WTC11 (cell line): ENCODE data around the gene CMC2. TPM values are rescaled to one million over a fixed set of nuclear protein-coding genes. Genes with fewer than 3 reads are reported as not detected.

ENCODE experiments used
- ATAC-seq: fragments of 200-7000 bp; cut with Tn5 transposase; 2 replicates; pipeline ENCODE4 v1.10.0; 2021; ENCODE audit warnings: mild to moderate bottlenecking, moderate library complexity
- CTCF ChIA-PET: fragments of 300-600 bp; sonication (Branson Sonifier 250); formaldehyde crosslinking; loops from one replicate; lab custom pipeline; 2021; ENCODE audit warnings: antibody characterized with exemption; lab: Charles Lee
- POLR2A ChIA-PET: fragments of 350-600 bp; sonication (Branson Sonifier 250); formaldehyde crosslinking; loops from one replicate; lab custom pipeline; 2021; ENCODE audit warnings: antibody characterized with exemption; lab: Charles Lee
- DNase-seq: peaks from one replicate; pipeline ENCODE4 v3.0.0; 2021; ENCODE audit warnings: low spot score
- H3K27ac Mint-ChIP-seq: 2 replicates; pipeline ENCODE4 v1.8.0; 2021; ENCODE audit warnings: mixed read lengths
- H3K27me3 Mint-ChIP-seq: 2 replicates; pipeline ENCODE4 v1.8.0; 2021; ENCODE audit warnings: low read depth, mild to moderate bottlenecking, moderate library complexity, mixed read lengths
- H3K36me3 Mint-ChIP-seq: 2 replicates; pipeline ENCODE4 v1.8.0; 2021; ENCODE audit warnings: mixed read lengths
- H3K4me1 Mint-ChIP-seq: 2 replicates; pipeline ENCODE4 v1.8.0; 2022; ENCODE audit warnings: mixed read lengths
- H3K4me3 Mint-ChIP-seq: 2 replicates; pipeline ENCODE4 v1.8.0; 2021; ENCODE audit warnings: mild to moderate bottlenecking, moderate library complexity, mixed read lengths
- H3K9me3 Mint-ChIP-seq: 2 replicates; pipeline ENCODE4 v1.8.0; 2021; ENCODE audit warnings: mixed read lengths
- ATF1 ChIP-seq: sonication (generic); formaldehyde crosslinking; IDR thresholded peaks from 2 replicates; pipeline ENCODE4 v1.8.1; 2023; ENCODE audit warnings: mild to moderate bottlenecking, moderate library complexity, missing genetic modification reagents
- CREB1 ChIP-seq: sonication (generic); formaldehyde crosslinking; IDR thresholded peaks from 2 replicates; pipeline ENCODE4 v1.8.0; 2023; ENCODE audit warnings: mild to moderate bottlenecking, missing genetic modification reagents
- ETV6 ChIP-seq: sonication (generic); formaldehyde crosslinking; IDR thresholded peaks from 2 replicates; pipeline ENCODE4 v1.8.1; 2022; ENCODE audit warnings: mild to moderate bottlenecking, missing genetic modification reagents
- FOXK1 ChIP-seq: sonication (generic); formaldehyde crosslinking; IDR thresholded peaks from 2 replicates; pipeline ENCODE4 v1.8.0; 2022; ENCODE audit warnings: mild to moderate bottlenecking, moderate library complexity, missing genetic modification reagents
- GTF2I ChIP-seq: fragments of 250-450 bp; sonication (Bioruptor Pico); conservative IDR thresholded peaks from 2 replicates; pipeline ENCODE4 v1.4.0; 2021; ENCODE audit warnings: mild to moderate bottlenecking
- KAT7 ChIP-seq: sonication (generic); formaldehyde crosslinking; IDR thresholded peaks from 2 replicates; pipeline ENCODE4 v1.8.1; 2023; ENCODE audit warnings: missing genetic modification reagents, mild to moderate bottlenecking, borderline replicate concordance
- MXD4 ChIP-seq: fragments of 250-450 bp; sonication (Bioruptor Pico); IDR thresholded peaks from 2 replicates; pipeline ENCODE4 v1.8.0; 2021; ENCODE audit warnings: mild to moderate bottlenecking, moderate library complexity, borderline replicate concordance
- NFE2L1 ChIP-seq: sonication (generic); formaldehyde crosslinking; IDR thresholded peaks from 2 replicates; pipeline ENCODE4 v1.8.1; 2023; ENCODE audit warnings: missing genetic modification reagents
- NR1H2 ChIP-seq: sonication (generic); formaldehyde crosslinking; IDR thresholded peaks from 2 replicates; pipeline ENCODE4 v1.9.0; 2021; ENCODE audit warnings: mild to moderate bottlenecking, moderate library complexity, missing genetic modification reagents
- RORB ChIP-seq: fragments of 250-450 bp; sonication (Bioruptor Pico); IDR thresholded peaks from 2 replicates; pipeline ENCODE4 v1.9.0; 2021; ENCODE audit warnings: mild to moderate bottlenecking
- TCF7 ChIP-seq: sonication (generic); formaldehyde crosslinking; IDR thresholded peaks from 2 replicates; pipeline ENCODE4 v1.8.0; 2022; ENCODE audit warnings: mild to moderate bottlenecking, low read depth, missing genetic modification reagents, moderate library complexity
- ZNF317 ChIP-seq: sonication (generic); formaldehyde crosslinking; IDR thresholded peaks from 2 replicates; pipeline ENCODE4 v1.8.1; 2023; ENCODE audit warnings: low read depth, mild to moderate bottlenecking, moderate library complexity, missing genetic modification reagents, borderline replicate concordance
- total RNA-seq: library from RNA; stranded (reverse); gene quantifications from 3 replicates; pipeline ENCODE4 v1.2.3, GENCODE V29; 2021
- TF ChIP-seq, protein P1 (sequence below): sonication (generic); formaldehyde crosslinking; IDR thresholded peaks from 2 replicates; pipeline ENCODE4 v1.8.1; 2022; ENCODE audit warnings: low read depth, missing genetic modification reagents, borderline replicate concordance
- TF ChIP-seq, protein P2 (sequence below): sonication (generic); formaldehyde crosslinking; IDR thresholded peaks from 2 replicates; pipeline ENCODE4 v1.8.1; 2023; ENCODE audit warnings: mild to moderate bottlenecking, missing genetic modification reagents
- TF ChIP-seq, protein P3 (sequence below): sonication (generic); formaldehyde crosslinking; IDR thresholded peaks from 2 replicates; pipeline ENCODE4 v1.8.1; 2022; ENCODE audit warnings: mild to moderate bottlenecking, missing genetic modification reagents, moderate library complexity, borderline replicate concordance
- TF ChIP-seq, protein P4 (sequence below): fragments of 200-600 bp; IDR thresholded peaks from 2 replicates; pipeline ENCODE4 v1.8.0; 2022; ENCODE audit warnings: antibody characterized with exemption

The CMC2 gene
- total RNA-seq, 1 experiment from 2014 or later: 78.9 TPM

DNA sequence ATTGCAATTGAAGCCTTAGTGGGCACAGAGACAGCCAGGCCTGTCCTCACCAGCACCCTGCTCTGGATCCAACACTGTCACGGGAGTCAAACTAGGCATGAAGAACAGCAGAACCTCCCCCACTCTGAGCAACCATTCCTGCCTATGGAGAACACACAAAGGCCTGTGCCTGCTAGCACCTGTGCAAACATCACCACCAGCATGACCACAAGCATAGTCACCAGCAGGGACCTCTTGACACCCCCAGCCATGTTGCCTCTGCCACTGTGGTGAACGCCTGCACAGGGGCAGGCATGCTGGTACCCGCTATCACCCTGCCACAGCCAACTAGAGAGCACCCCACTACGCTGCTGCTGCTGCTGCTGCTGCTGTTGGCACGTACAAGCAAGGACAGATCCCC, 51.7 kb downstream of the CMC2 start:
- peaks cover 51% of the 10 kb centered on the region for H3K9me3 Mint-ChIP-seq
- ChIA-PET CTCF (interaction anchor here (0.9 kb wide), 2 partner anchors 20 to 31 kb away, joined by 4 read pairs; no protein-coding TSS in a partner anchor), POLR2A (no interaction called here)
- H3K27me3 Mint-ChIP-seq: peaks cover 4% of the 10 kb centered on the region
- DNase-seq: no peak
- peaks cover 27% of the 10 kb centered on the region for H3K36me3 Mint-ChIP-seq
- no peak for ATAC-seq
- H3K27ac Mint-ChIP-seq: no peak overlapping the region
- TF ChIP-seq NR1H2 (CRISPR knock-in tag) (no peak), TCF7 (CRISPR knock-in tag) (no peak), ATF1 (CRISPR knock-in tag) (no peak), CREB1 (no peak), ZNF317 (CRISPR knock-in tag) (no peak), MXD4 (CRISPR knock-in tag) (no peak), FOXK1 (CRISPR knock-in tag) (no peak), KAT7 (CRISPR knock-in tag) (no peak), ETV6 (no peak), GTF2I (CRISPR knock-in tag) (no peak), NFE2L1 (CRISPR knock-in tag) (no peak)
- TF ChIP-seq, protein P1, sequence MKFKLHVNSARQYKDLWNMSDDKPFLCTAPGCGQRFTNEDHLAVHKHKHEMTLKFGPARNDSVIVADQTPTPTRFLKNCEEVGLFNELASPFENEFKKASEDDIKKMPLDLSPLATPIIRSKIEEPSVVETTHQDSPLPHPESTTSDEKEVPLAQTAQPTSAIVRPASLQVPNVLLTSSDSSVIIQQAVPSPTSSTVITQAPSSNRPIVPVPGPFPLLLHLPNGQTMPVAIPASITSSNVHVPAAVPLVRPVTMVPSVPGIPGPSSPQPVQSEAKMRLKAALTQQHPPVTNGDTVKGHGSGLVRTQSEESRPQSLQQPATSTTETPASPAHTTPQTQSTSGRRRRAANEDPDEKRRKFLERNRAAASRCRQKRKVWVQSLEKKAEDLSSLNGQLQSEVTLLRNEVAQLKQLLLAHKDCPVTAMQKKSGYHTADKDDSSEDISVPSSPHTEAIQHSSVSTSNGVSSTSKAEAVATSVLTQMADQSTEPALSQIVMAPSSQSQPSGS (CRISPR knock-in tag): no peak
- TF ChIP-seq, protein P2, sequence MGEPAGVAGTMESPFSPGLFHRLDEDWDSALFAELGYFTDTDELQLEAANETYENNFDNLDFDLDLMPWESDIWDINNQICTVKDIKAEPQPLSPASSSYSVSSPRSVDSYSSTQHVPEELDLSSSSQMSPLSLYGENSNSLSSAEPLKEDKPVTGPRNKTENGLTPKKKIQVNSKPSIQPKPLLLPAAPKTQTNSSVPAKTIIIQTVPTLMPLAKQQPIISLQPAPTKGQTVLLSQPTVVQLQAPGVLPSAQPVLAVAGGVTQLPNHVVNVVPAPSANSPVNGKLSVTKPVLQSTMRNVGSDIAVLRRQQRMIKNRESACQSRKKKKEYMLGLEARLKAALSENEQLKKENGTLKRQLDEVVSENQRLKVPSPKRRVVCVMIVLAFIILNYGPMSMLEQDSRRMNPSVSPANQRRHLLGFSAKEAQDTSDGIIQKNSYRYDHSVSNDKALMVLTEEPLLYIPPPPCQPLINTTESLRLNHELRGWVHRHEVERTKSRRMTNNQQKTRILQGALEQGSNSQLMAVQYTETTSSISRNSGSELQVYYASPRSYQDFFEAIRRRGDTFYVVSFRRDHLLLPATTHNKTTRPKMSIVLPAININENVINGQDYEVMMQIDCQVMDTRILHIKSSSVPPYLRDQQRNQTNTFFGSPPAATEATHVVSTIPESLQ: no peak
- TF ChIP-seq, protein P3, sequence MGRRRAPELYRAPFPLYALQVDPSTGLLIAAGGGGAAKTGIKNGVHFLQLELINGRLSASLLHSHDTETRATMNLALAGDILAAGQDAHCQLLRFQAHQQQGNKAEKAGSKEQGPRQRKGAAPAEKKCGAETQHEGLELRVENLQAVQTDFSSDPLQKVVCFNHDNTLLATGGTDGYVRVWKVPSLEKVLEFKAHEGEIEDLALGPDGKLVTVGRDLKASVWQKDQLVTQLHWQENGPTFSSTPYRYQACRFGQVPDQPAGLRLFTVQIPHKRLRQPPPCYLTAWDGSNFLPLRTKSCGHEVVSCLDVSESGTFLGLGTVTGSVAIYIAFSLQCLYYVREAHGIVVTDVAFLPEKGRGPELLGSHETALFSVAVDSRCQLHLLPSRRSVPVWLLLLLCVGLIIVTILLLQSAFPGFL (CRISPR knock-in tag): no peak
- no peaks in the 10 kb centered on the region for H3K4me1 Mint-ChIP-seq
- no peak overlapping the region for H3K4me3 Mint-ChIP-seq

DNA sequence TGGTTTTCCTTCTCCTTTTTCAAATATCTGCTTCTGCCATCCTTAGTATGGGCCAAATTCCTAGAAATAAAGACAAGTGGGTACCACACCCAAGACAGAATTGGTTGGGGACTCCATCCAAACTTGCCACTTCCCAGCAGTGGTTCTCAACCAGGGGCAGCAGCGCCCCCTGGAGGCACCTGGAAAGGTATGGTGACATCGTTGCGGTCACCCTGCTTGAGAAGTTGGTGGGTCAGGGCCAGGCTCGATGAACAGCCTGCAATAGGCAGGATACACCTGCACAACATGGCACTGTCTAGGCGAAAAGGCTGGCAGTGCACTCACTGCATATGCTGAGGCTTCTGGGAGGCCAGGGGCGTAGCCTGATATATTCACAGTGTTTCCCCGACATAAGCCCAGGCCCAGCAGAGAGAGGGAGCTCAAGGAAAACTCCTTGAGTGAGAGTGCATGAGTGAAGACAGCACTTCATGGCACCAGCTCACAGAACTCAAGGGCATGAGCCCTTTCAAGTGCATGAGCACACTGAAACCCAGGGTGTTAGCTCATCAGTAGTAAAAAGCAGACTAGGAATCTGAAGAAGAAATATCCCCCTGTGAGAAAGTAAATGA, 57.7 kb downstream of the CMC2 start:
- Mint-ChIP-seq H3K4me3 (no peak overlapping the region), H3K27me3 (no peaks in the 10 kb centered on the region; the same call in 1 of the 2 replicates), H3K4me1 (no peaks in the 10 kb centered on the region), H3K36me3 (no peaks in the 10 kb centered on the region), H3K9me3 (peaks cover 7% of the 10 kb centered on the region), H3K27ac (no peak overlapping the region)
- ChIA-PET CTCF (interaction anchor here (0.7 to 2.1 kb wide), 17 partner anchors 9 to 422 kb away, joined by 3 to 27 read pairs (median 5); no protein-coding TSS in a partner anchor), POLR2A (no interaction called here)
- DNase-seq: peak; percentile 82
- peak; percentile 96 for ATAC-seq
- TF ChIP-seq, protein P4, sequence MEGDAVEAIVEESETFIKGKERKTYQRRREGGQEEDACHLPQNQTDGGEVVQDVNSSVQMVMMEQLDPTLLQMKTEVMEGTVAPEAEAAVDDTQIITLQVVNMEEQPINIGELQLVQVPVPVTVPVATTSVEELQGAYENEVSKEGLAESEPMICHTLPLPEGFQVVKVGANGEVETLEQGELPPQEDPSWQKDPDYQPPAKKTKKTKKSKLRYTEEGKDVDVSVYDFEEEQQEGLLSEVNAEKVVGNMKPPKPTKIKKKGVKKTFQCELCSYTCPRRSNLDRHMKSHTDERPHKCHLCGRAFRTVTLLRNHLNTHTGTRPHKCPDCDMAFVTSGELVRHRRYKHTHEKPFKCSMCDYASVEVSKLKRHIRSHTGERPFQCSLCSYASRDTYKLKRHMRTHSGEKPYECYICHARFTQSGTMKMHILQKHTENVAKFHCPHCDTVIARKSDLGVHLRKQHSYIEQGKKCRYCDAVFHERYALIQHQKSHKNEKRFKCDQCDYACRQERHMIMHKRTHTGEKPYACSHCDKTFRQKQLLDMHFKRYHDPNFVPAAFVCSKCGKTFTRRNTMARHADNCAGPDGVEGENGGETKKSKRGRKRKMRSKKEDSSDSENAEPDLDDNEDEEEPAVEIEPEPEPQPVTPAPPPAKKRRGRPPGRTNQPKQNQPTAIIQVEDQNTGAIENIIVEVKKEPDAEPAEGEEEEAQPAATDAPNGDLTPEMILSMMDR: peak; percentile 91
- no peak for TF ChIP-seq RORB (CRISPR knock-in tag)
